H1 (cell line): ENCODE results near the gene LHPP. TPM values are rescaled to one million over a fixed set of nuclear protein-coding genes. Genes with fewer than 3 reads are reported as not detected.
A peak's percentile ranks its signal among the peaks of the same experiment; 100 is the strongest.

ENCODE experiments used
- CTCF ChIA-PET: fragments of 300-600 bp; sonication (Branson Sonifier 250); formaldehyde crosslinking; loops from one replicate; lab custom pipeline; 2021; ENCODE audit not compliant: partially characterized antibody; lab: Charles Lee
- POLR2A ChIA-PET: fragments of 300-600 bp; sonication (Branson Sonifier 250); formaldehyde crosslinking; loops from one replicate; lab custom pipeline; 2021; ENCODE audit warnings: inconsistent platforms; ENCODE audit not compliant: partially characterized antibody; lab: Charles Lee
- DNase-seq, 2 experiments: peaks; one replicate each; pipeline versions ENCODE4 v3.0.0 to v3.0.0-alpha.2; 2010 to 2022; ENCODE audit warnings: low spot score in 2 of 2, low read depth in 1 of 2, mixed read lengths in 1 of 2
- FAIRE-seq: peaks from 2 replicates; lab custom pipeline; 2011; peaks lifted over from hg19 to GRCh38; lab: Jason Lieb, UNC
- H2AFZ ChIP-seq: 2 replicates; pipeline ENCODE4 v1.8.1; 2012; ENCODE audit warnings: low read length, inconsistent platforms
- H2AK5ac ChIP-seq: 2 replicates; pipeline ENCODE4 v1.6.1; 2013; ENCODE audit warnings: low read depth, low read length
- H2BK120ac ChIP-seq: replicated peaks from 2 replicates; pipeline ENCODE3; 2013; ENCODE audit warnings: low read depth, low read length, inconsistent platforms
- H2BK12ac ChIP-seq: 2 replicates; pipeline ENCODE4 v1.6.1; 2013; ENCODE audit warnings: low read depth, low read length
- H2BK15ac ChIP-seq: 2 replicates; pipeline ENCODE4 v1.6.1; 2013; ENCODE audit warnings: low read length
- H2BK20ac ChIP-seq: 2 replicates; pipeline ENCODE4 v1.6.1; 2013; ENCODE audit warnings: low read length
- H2BK5ac ChIP-seq: 2 replicates; pipeline ENCODE4 v1.6.1; 2013; ENCODE audit warnings: low read depth, low read length
- H3K14ac ChIP-seq: 2 replicates; pipeline ENCODE4 v1.6.1; 2013; ENCODE audit warnings: inconsistent platforms; ENCODE audit not compliant: insufficient read length
- H3K18ac ChIP-seq: 2 replicates; pipeline ENCODE4 v1.6.1; 2013; ENCODE audit warnings: low read length; ENCODE audit errors: extremely low read depth
- H3K23ac ChIP-seq: 2 replicates; pipeline ENCODE4 v1.6.1; 2013; ENCODE audit warnings: inconsistent platforms; ENCODE audit not compliant: insufficient read length
- H3K23me2 ChIP-seq: 2 replicates; pipeline ENCODE4 v1.6.1; 2013; ENCODE audit warnings: low read depth, low read length
- H3K27ac ChIP-seq: 2 replicates; pipeline ENCODE4 v1.6.1; 2011; ENCODE audit warnings: low read depth, low read length, inconsistent platforms
- H3K27me3 ChIP-seq, 4 experiments: replicated peaks in 1 of 4; 1 replicate in 1 of 4; 2 replicates in 3 of 4; pipeline versions ENCODE4 v1.6.1 to v1.8.1; 2011 to 2013; ENCODE audit warnings: low read length in 3 of 4, mild to moderate bottlenecking in 3 of 4, inconsistent platforms in 2 of 4, mixed read lengths in 2 of 4, moderate library complexity in 1 of 4; ENCODE audit not compliant: control insufficient read depth in 3 of 4, insufficient read depth in 3 of 4; ENCODE audit errors: extremely low read depth in 1 of 4
- H3K36me3 ChIP-seq, 4 experiments: 2 replicates each; pipeline versions ENCODE4 v1.6.1 to v1.8.1; 2011 to 2013; ENCODE audit warnings: mild to moderate bottlenecking in 4 of 4, low read length in 3 of 4, moderate library complexity in 2 of 4, control low read depth in 1 of 4, inconsistent platforms in 1 of 4; ENCODE audit not compliant: insufficient read depth in 4 of 4, control insufficient read depth in 2 of 4
- H3K4ac ChIP-seq: replicated peaks from 2 replicates; pipeline ENCODE3; 2013; ENCODE audit warnings: low read length, low read depth, mixed read lengths, inconsistent platforms; ENCODE audit not compliant: insufficient read length
- H3K4me1 ChIP-seq, 4 experiments: replicated peaks in 1 of 4; 1 replicate in 1 of 4; 2 replicates in 3 of 4; pipeline versions ENCODE4 v1.6.1 to v1.8.1; 2011 to 2013; ENCODE audit warnings: low read length in 3 of 4, inconsistent platforms in 2 of 4, mixed read lengths in 1 of 4; ENCODE audit not compliant: insufficient read depth in 4 of 4, control insufficient read depth in 3 of 4
- H3K4me2 ChIP-seq, 2 experiments: 2 replicates each; pipeline versions ENCODE4 v1.6.1 to v1.8.1; 2011 to 2013; ENCODE audit warnings: low read depth in 2 of 2, low read length in 2 of 2, control low read depth in 1 of 2, inconsistent platforms in 1 of 2, mild to moderate bottlenecking in 1 of 2; ENCODE audit not compliant: insufficient read depth in 1 of 2
- H3K4me3 ChIP-seq, 4 experiments: fragments of 200-600, 300-600 bp in 1 of 4; sonication (generic), shearing (Covaris generic), sonication (Bioruptor Twin) in 1 of 4; 2 replicates each; pipeline versions ENCODE4 v1.5.1 to v1.8.1; 2011 to 2016; ENCODE audit warnings: low read length in 4 of 4, low read depth in 3 of 4, control low read depth in 2 of 4, inconsistent platforms in 2 of 4, mild to moderate bottlenecking in 2 of 4, mixed read lengths in 1 of 4, moderate library complexity in 1 of 4; ENCODE audit not compliant: insufficient read depth in 2 of 4; ENCODE audit errors: extremely low read depth in 1 of 4
- H3K56ac ChIP-seq: replicated peaks from 2 replicates; pipeline ENCODE3; 2013; ENCODE audit warnings: low read depth, mild to moderate bottlenecking, mixed read lengths, low read length, inconsistent platforms; ENCODE audit not compliant: insufficient read length
- H3K79me1 ChIP-seq: 2 replicates; pipeline ENCODE4 v1.6.1; 2013; ENCODE audit warnings: low read depth, low read length, control low read depth
- H3K79me2 ChIP-seq, 2 experiments: 2 replicates each; pipeline versions ENCODE4 v1.6.1 to v1.8.1; 2012 to 2013; ENCODE audit warnings: low read length in 2 of 2, mild to moderate bottlenecking in 2 of 2, inconsistent platforms in 1 of 2; ENCODE audit not compliant: insufficient read depth in 2 of 2, control insufficient read depth in 1 of 2
- H3K9ac ChIP-seq, 4 experiments: replicated peaks in 1 of 4; 1 replicate in 1 of 4; 2 replicates in 3 of 4; pipeline versions ENCODE4 v1.6.1 to v1.8.1; 2011 to 2013; ENCODE audit warnings: low read depth in 3 of 4, low read length in 3 of 4, control low read depth in 2 of 4, mild to moderate bottlenecking in 2 of 4, moderate library complexity in 2 of 4, inconsistent platforms in 1 of 4; ENCODE audit errors: extremely low read depth in 1 of 4
- H3K9me3 ChIP-seq, 2 experiments: 2 replicates each; pipeline versions ENCODE4 v1.6.1 to v1.8.1; 2012 to 2013; ENCODE audit warnings: mild to moderate bottlenecking in 2 of 2, moderate library complexity in 2 of 2, control low read depth in 1 of 2, inconsistent platforms in 1 of 2, low read depth in 1 of 2, low read length in 1 of 2, mixed read lengths in 1 of 2; ENCODE audit not compliant: insufficient read depth in 2 of 2
- H4K20me1 ChIP-seq, 2 experiments: replicated peaks in 1 of 2; 2 replicates each; pipeline versions ENCODE3 to v1.8.1; 2011 to 2013; ENCODE audit warnings: inconsistent platforms in 2 of 2, low read length in 2 of 2, mild to moderate bottlenecking in 1 of 2; ENCODE audit not compliant: insufficient read depth in 2 of 2, control insufficient read depth in 1 of 2
- H4K5ac ChIP-seq: 2 replicates; pipeline ENCODE4 v1.6.1; 2013; ENCODE audit warnings: low read length, low read depth, mixed read lengths, inconsistent platforms; ENCODE audit not compliant: insufficient read length
- H4K8ac ChIP-seq: 2 replicates; pipeline ENCODE4 v1.8.0; 2013; ENCODE audit warnings: mild to moderate bottlenecking, moderate library complexity, low read length, inconsistent platforms; ENCODE audit not compliant: insufficient read depth; ENCODE audit errors: extremely low read depth
- H4K91ac ChIP-seq: replicated peaks from 2 replicates; pipeline ENCODE3; 2013; ENCODE audit warnings: low read length, mixed read lengths, inconsistent platforms; ENCODE audit not compliant: insufficient read length
- BRCA1 ChIP-seq: IDR thresholded peaks from 2 replicates; pipeline ENCODE4 v1.6.1; 2012; ENCODE audit warnings: low read depth, low read length, improper control_type of control experiment
- CEBPB ChIP-seq: IDR thresholded peaks from 2 replicates; pipeline ENCODE4 v1.6.1; 2012; ENCODE audit warnings: low read depth, low read length
- CHD2 ChIP-seq: IDR thresholded peaks from 2 replicates; pipeline ENCODE4 v1.6.1; 2012; ENCODE audit warnings: low read length, improper control_type of control experiment
- CTCF ChIP-seq, 3 experiments: IDR thresholded peaks; 1 replicate in 2 of 3; 2 replicates in 1 of 3; pipeline versions ENCODE4 v1.5.1 to v1.6.1; 2011; ENCODE audit warnings: low read length in 3 of 3, mild to moderate bottlenecking in 3 of 3, inconsistent platforms in 2 of 3, low read depth in 1 of 3, moderate library complexity in 1 of 3; ENCODE audit not compliant: insufficient read depth in 1 of 3; ENCODE audit errors: control extremely low read depth in 1 of 3
- KDM1A ChIP-seq: fragments of 200-600, 300-600 bp; sonication (generic); IDR thresholded peaks from 2 replicates; pipeline ENCODE4 v1.7.1; 2016; ENCODE audit warnings: mild to moderate bottlenecking, low read length, borderline replicate concordance
- SP4 ChIP-seq: IDR thresholded peaks from 2 replicates; pipeline ENCODE4 v1.6.1; 2012; ENCODE audit warnings: low read length, inconsistent platforms
- TAF7 ChIP-seq: optimal IDR thresholded peaks from 2 replicates; pipeline ENCODE3; 2011; ENCODE audit warnings: low read depth, mild to moderate bottlenecking, inconsistent platforms, low read length, moderate library complexity, borderline replicate concordance
- WGBS, 2 experiments: shearing (Covaris generic) in 1 of 2; methylation state at CpG; one replicate each; pipeline versions ENCODE4 v1.1.6 to v1.1.7; 2013 to 2015; ENCODE audit warnings: low lambda C conversion rate in 2 of 2, mixed read lengths in 2 of 2, inconsistent platforms in 1 of 2, low coverage in 1 of 2, missing lambda C conversion rate in 1 of 2; ENCODE audit not compliant: insufficient replicate concordance in 2 of 2, insufficient coverage in 1 of 2, insufficient read length in 1 of 2; ENCODE audit errors: extremely low coverage in 1 of 2, missing lambda C conversion rate in 1 of 2; 5-methylcytosine and 5-hydroxymethylcytosine counted together
- polyA plus RNA-seq, 7 experiments: library from polyadenylated mRNA; depleted of rRNA in 3 of 7; stranded (reverse) in 5 of 7; unstranded in 2 of 7; fragments of >200 nt in 5 of 7; fragments of 200-250 nt in 2 of 7; gene quantifications; 1 replicate in 5 of 7; 2 replicates in 1 of 7; 4 replicates in 1 of 7; pipeline versions ENCODE4 v1.2.1 to v1.2.3, GENCODE V29; 2011 to 2013; ENCODE audit warnings: missing spikeins in 2 of 7, mixed read lengths in 2 of 7
- total RNA-seq: library from RNA; stranded (reverse); fragmentation: NEBNext Ultra II Directional; extraction: Animal tissue kit (Norgen Biotek cat#: 25700); gene quantifications from 2 replicates; pipeline ENCODE4 v1.2.1, GENCODE V29; 2021

LHPP gene
- total and polyA plus RNA-seq, 2 of the 8 experiments (the other 6 are each of a cell fraction or from before 2014, with no cell fraction given), result 26.0 to 45.0 TPM

GRCh38 chr10:124629842-124630241 lies 168.2 kb downstream of the LHPP start:
- Histone ChIP-seq H3K27ac (no peak overlapping the region), H4K91ac (peak overlapping the region; percentile 73), H4K5ac (no peak overlapping the region), H3K56ac (no peak overlapping the region), H2AFZ (no peak overlapping the region), H3K79me1 (no peaks in the 10 kb centered on the region; the same call in 1 of the 2 replicates), H3K4me3 (no peak overlapping the region), H2BK15ac (no peak overlapping the region), H3K14ac (no peak overlapping the region), H3K23me2 (no peaks in the 10 kb centered on the region), H2BK5ac (no peak overlapping the region), H3K27me3 (no peaks in the 10 kb centered on the region; a peak in 1 of 7 replicates), H2BK20ac (no peak overlapping the region), H3K4me2 (no peak overlapping the region), H3K4ac (no peak overlapping the region), H3K9me3 (no peaks in the 10 kb centered on the region), H2BK12ac (no peak overlapping the region), H3K79me2 (no peaks in the 10 kb centered on the region), H2AK5ac (no peak overlapping the region), H3K4me1 (peaks cover 6 to 21% (median 11%) of the 10 kb centered on the region in 4 experiments), H4K8ac (no peak overlapping the region; the same call in 1 of the 2 replicates), H3K18ac (no peak overlapping the region), H3K23ac (no peak overlapping the region), H4K20me1 (peaks cover 0 to 10% of the 10 kb centered on the region in 2 experiments), H3K36me3 (no peaks in the 10 kb centered on the region), H2BK120ac (no peak overlapping the region), H3K9ac (no peak overlapping the region)
- 95% methylated on average over 6 of the region's 6 CpGs; no CpG with 5 or more reads in 1 of the 2 experiments for WGBS, 2 experiments
- FAIRE-seq, result no peak
- TF ChIP-seq BRCA1 (no peak), CHD2 (no peak), KDM1A (no peak), CTCF (IDR thresholded peaks at IDR 0.05; ENCODE audit: control extremely low read depth in 1 of 3, insufficient read depth in 1 of 3, low read depth in 1 of 3, low read length in 3 of 3) (no peak), CEBPB (no peak), TAF7 (no peak), SP4 (no peak)
- ChIA-PET POLR2A (interaction anchor here (0.7 to 1.2 kb wide), 2 partner anchors 9 to 25 kb away, joined by 3 read pairs; no protein-coding TSS in a partner anchor), CTCF (interaction anchor here (0.8 to 3.2 kb wide), 5 partner anchors 11 to 116 kb away, joined by 3 to 20 read pairs (median 4); no protein-coding TSS in a partner anchor)
- DNase-seq, result no peak
